ENCODE data around the gene PLEKHA7. TPM values are rescaled to one million over a fixed set of nuclear protein-coding genes. Genes with fewer than 3 reads are reported as not detected.
A peak's percentile ranks its signal among the peaks of the same experiment; 100 is the strongest.
"Not testable (repeated sequence)": the region's sequence is repeated elsewhere in the genome, so short reads cannot be mapped to it uniquely, and the experiment has no call there.

PLEKHA7 gene
- total and polyA plus RNA-seq, 2 donors from 2014 or later = 24.4 to 65.7 TPM

- DNase-seq (peak in 2 of 5 donors; percentile 39 to 42), FAIRE-seq (peak; percentile 25)
- TF ChIP-seq CTCF (IDR thresholded peaks at IDR 0.05; ENCODE audit: borderline replicate concordance, extremely low read depth, insufficient read depth) = no peak
- peak overlapping the region; percentile 78 to 82 for H3K27ac ChIP-seq (ENCODE audit: low read depth in 2 of 2, low read length in 2 of 2)
- peak overlapping the region in 1 of 3 donors; percentile 8 for H3K4me3 ChIP-seq (ENCODE audit: low read length in 3 of 3)
- H3K9ac ChIP-seq (ENCODE audit: low read length in 3 of 3) = peak overlapping the region in 1 of 3 donors; percentile 55
- no peaks in the 10 kb centered on the region for H3K9me3 ChIP-seq (ENCODE audit: control insufficient read depth in 2 of 3, insufficient read depth in 1 of 3, low read length in 3 of 3)
- H3K27me3 ChIP-seq (ENCODE audit: control insufficient read depth, insufficient read depth, low read length) = no peaks in the 10 kb centered on the region
- intact Hi-C loops (cut with DNase I) = no loop called here
- H3K4me1 ChIP-seq (ENCODE audit: control insufficient read depth in 2 of 3, insufficient read depth in 2 of 3, low read depth in 1 of 3, low read length in 3 of 3) = peaks cover 5 to 72% (median 31%) of the 10 kb centered on the region in 3 donors
- no peaks in the 10 kb centered on the region for H3K36me3 ChIP-seq (ENCODE audit: control insufficient read depth in 2 of 3, insufficient read depth in 3 of 3, low read length in 3 of 3)
These were observed 47.1 kb downstream of the PLEKHA7 start for GRCh38 chr11:16966930-16967671.

- intact Hi-C loops (cut with DNase I) = no loop called here
- no peaks in the 10 kb centered on the region for H3K9me3 ChIP-seq (ENCODE audit: control insufficient read depth in 2 of 3, insufficient read depth in 1 of 3, low read length in 3 of 3)
- H3K4me1 ChIP-seq (ENCODE audit: control insufficient read depth in 2 of 3, insufficient read depth in 2 of 3, low read depth in 1 of 3, low read length in 3 of 3) = peaks cover 5 to 68% (median 45%) of the 10 kb centered on the region in 3 donors
- no peaks in the 10 kb centered on the region for H3K36me3 ChIP-seq (ENCODE audit: control insufficient read depth in 2 of 3, insufficient read depth in 3 of 3, low read length in 3 of 3)
- no peak for DNase-seq
- no peaks in the 10 kb centered on the region for H3K27me3 ChIP-seq (ENCODE audit: control insufficient read depth, insufficient read depth, low read length)
- TF ChIP-seq CTCF (IDR thresholded peaks at IDR 0.05; ENCODE audit: borderline replicate concordance, extremely low read depth, insufficient read depth) = no peak
- no peak for FAIRE-seq
- no peak overlapping the region for H3K9ac ChIP-seq (ENCODE audit: low read length in 3 of 3)
- no peak overlapping the region for H3K4me3 ChIP-seq (ENCODE audit: low read length in 3 of 3)
- no peak overlapping the region for H3K27ac ChIP-seq (ENCODE audit: low read depth in 2 of 2, low read length in 2 of 2)
These were observed 49.7 kb downstream of the PLEKHA7 start for GRCh38 chr11:16964501-16964900.

- Histone ChIP-seq H3K9ac (ENCODE audit: low read length in 3 of 3) (no peak overlapping the region), H3K27ac (ENCODE audit: low read depth in 2 of 2, low read length in 2 of 2) (no peak overlapping the region), H3K9me3 (ENCODE audit: control insufficient read depth in 2 of 3, insufficient read depth in 1 of 3, low read length in 3 of 3) (no peaks in the 10 kb centered on the region), H3K27me3 (ENCODE audit: control insufficient read depth, insufficient read depth, low read length) (no peaks in the 10 kb centered on the region), H3K4me1 (ENCODE audit: control insufficient read depth in 2 of 3, insufficient read depth in 2 of 3, low read depth in 1 of 3, low read length in 3 of 3) (peaks cover 5 to 57% (median 37%) of the 10 kb centered on the region in 3 donors), H3K4me3 (ENCODE audit: low read length in 3 of 3) (no peak overlapping the region), H3K36me3 (ENCODE audit: control insufficient read depth in 2 of 3, insufficient read depth in 3 of 3, low read length in 3 of 3) (no peaks in the 10 kb centered on the region)
- FAIRE-seq = no peak
- no peak for DNase-seq
- no peak for TF ChIP-seq CTCF (IDR thresholded peaks at IDR 0.05; ENCODE audit: borderline replicate concordance, extremely low read depth, insufficient read depth)
- intact Hi-C loops (cut with DNase I) = no loop called here
These were observed 50.8 kb downstream of the PLEKHA7 start for GRCh38 chr11:16963316-16963876.

GRCh38 chr11:16962589-16962988 is 51.6 kb downstream of the PLEKHA7 start:
- Histone ChIP-seq H3K4me1 (ENCODE audit: control insufficient read depth in 2 of 3, insufficient read depth in 2 of 3, low read depth in 1 of 3, low read length in 3 of 3) (peaks cover 5 to 49% (median 29%) of the 10 kb centered on the region in 3 donors), H3K27ac (ENCODE audit: low read depth in 2 of 2, low read length in 2 of 2) (peak overlapping the region in 1 of 2 donors; percentile 41)
- H3K4me3 ChIP-seq (ENCODE audit: low read length in 3 of 3); intact Hi-C loops (cut with DNase I); H3K9ac ChIP-seq (ENCODE audit: low read length in 3 of 3); DNase-seq; H3K9me3 ChIP-seq (ENCODE audit: control insufficient read depth in 2 of 3, insufficient read depth in 1 of 3, low read length in 3 of 3); FAIRE-seq; H3K36me3 ChIP-seq (ENCODE audit: control insufficient read depth in 2 of 3, insufficient read depth in 3 of 3, low read length in 3 of 3); H3K27me3 ChIP-seq (ENCODE audit: control insufficient read depth, insufficient read depth, low read length): not testable (repeated sequence)
